SK-N-SH (cell line): ENCODE results near the gene SMIM44.

ENCODE experiments used
- JUND ChIP-seq: IDR thresholded peaks from 2 replicates; pipeline ENCODE4 v1.4.0; 2012
- MXI1 ChIP-seq: IDR thresholded peaks from 2 replicates; pipeline ENCODE4 v1.6.1; 2012; ENCODE audit warnings: mild to moderate bottlenecking, low read depth, low read length, improper control_type of control experiment
- RAD21 ChIP-seq: IDR thresholded peaks from 2 replicates; pipeline ENCODE4 v1.6.1; 2012; ENCODE audit warnings: mild to moderate bottlenecking, low read length
- TAF1 ChIP-seq: IDR thresholded peaks from 2 replicates; pipeline ENCODE4 v1.6.1; 2012; ENCODE audit warnings: low read depth, mild to moderate bottlenecking, low read length, moderate library complexity, borderline replicate concordance
- USF1 ChIP-seq: IDR thresholded peaks from 2 replicates; pipeline ENCODE4 v1.4.0; 2012; ENCODE audit warnings: low read depth, borderline replicate concordance
- TF ChIP-seq, protein P1 (sequence below): fragments of 200-600 bp; sonication (generic); IDR thresholded peaks from 2 replicates; pipeline ENCODE4 v1.6.1; 2017; ENCODE audit warnings: antibody characterized with exemption, mild to moderate bottlenecking, moderate library complexity

DNA sequence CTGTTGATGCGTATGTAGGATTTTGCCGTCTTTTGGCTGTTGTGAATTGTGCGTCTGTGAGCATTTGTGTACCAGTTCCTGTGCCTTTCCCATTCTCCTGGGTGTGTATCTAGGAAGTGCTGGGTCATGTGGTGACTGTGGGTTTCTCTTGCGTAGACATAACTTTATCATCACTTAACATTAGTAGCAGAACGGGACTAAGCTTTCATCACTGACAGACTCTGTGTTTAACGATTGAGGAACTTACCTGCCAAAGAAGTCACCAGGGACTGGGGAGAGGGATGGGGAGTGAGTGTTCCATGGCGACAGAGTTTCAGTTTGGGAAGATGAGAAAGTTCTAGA, 37.8 kb upstream of the SMIM44 start:
- TF ChIP-seq, protein P1, sequence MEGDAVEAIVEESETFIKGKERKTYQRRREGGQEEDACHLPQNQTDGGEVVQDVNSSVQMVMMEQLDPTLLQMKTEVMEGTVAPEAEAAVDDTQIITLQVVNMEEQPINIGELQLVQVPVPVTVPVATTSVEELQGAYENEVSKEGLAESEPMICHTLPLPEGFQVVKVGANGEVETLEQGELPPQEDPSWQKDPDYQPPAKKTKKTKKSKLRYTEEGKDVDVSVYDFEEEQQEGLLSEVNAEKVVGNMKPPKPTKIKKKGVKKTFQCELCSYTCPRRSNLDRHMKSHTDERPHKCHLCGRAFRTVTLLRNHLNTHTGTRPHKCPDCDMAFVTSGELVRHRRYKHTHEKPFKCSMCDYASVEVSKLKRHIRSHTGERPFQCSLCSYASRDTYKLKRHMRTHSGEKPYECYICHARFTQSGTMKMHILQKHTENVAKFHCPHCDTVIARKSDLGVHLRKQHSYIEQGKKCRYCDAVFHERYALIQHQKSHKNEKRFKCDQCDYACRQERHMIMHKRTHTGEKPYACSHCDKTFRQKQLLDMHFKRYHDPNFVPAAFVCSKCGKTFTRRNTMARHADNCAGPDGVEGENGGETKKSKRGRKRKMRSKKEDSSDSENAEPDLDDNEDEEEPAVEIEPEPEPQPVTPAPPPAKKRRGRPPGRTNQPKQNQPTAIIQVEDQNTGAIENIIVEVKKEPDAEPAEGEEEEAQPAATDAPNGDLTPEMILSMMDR, result no peak
- TF ChIP-seq RAD21 (no peak), JUND (no peak), TAF1 (no peak), MXI1 (no peak), USF1 (no peak)
